HG02870 (cell line): ENCODE results near the gene RHOF.
A peak's percentile ranks its signal among the peaks of the same experiment; 100 is the strongest.
"Not testable (repeated sequence)": the region's sequence is repeated elsewhere in the genome, so short reads cannot be mapped to it uniquely, and the experiment has no call there.

Experiments
- ATAC-seq: cut with Tn5 transposase; IDR thresholded peaks from one replicate; pipeline ENCODE4 v1.9.1; 2021; ENCODE audit warnings: mild to moderate bottlenecking, moderate library complexity; ENCODE audit not compliant: unreplicated experiment

The RHOF gene

GRCh38 chr12:121793838-121794533 is 498 bp upstream of the RHOF start:
- peak; percentile 41 for ATAC-seq

GRCh38 chr12:121792607-121793439 is 665 bp downstream of the RHOF start:
- no peak for ATAC-seq

DNA sequence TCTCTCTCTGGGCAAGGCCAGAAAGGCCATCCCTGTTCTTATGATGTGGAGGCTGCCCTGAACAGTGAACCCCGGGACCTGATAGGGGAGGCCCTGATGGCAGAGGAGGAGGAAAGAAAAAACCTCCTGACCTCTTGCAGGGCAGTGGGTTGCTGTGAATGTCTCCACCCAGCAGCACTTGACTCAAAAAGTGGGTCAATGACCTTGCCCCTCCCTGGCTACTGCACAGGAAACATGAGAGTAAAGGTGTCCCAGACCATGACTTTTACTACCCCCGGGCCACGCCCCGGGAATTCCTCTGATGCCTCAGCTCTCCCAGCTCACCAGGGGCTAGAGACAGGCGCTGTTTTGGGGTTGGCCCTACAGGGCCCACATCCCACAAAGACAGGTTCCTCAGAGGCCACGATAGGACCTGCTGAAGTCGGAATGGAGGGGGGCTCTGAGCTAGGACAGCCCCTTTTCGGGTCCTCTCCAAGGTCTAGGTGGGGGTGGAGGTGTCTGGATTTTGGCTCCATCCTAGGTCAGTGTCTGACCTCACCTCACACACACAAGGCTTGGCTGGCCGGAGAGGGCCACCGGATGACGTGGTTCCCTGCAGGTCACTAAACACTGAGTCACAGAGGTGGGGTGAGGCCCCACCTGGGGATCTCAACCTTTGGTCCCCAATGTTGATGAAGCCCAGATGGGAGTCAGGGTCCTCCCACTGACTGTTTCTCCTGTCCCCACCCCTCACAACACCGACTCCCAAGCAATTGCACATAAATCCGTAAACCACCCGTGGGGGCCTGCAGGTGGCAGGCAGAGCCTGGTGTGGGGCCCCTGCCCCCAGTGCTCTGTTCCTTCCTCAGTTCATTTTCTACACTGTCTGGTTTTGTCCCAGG is 1.6 kb downstream of the RHOF start:
- ATAC-seq: no peak

- not testable (repeated sequence) for ATAC-seq
These were observed 2.7 kb downstream of the RHOF start for GRCh38 chr12:121790785-121791184.

GRCh38 chr12:121789800-121790728 is 3.4 kb downstream of the RHOF start:
- peak; percentile 37 for ATAC-seq

DNA sequence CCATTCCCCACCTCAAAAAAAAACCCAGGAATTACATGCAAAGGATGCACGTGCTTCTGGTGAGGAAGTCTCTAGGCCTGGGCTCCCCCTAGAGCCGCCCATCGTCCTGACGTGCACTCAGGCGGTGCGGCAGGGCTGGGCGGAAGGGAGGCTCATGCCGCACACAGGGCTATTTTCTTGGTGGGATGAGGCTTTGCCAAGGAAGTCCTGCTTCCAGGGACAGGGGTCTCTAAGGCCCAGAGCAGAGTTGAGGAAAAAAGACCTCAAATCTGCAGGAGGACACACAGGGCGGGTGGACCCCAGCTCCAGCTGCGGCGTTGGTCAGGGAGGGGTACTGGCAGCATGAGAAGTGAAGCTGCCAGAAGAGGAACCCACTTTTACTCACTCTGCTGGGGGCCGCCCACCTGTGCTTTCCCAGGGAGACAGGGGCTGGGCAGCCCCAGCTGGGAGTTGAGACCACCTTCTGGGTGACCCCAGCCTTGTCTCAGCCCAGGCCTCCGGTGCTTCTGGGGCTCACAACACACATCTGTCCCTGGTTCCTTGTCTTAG is 4.2 kb downstream of the RHOF start:
- ATAC-seq: no peak

DNA sequence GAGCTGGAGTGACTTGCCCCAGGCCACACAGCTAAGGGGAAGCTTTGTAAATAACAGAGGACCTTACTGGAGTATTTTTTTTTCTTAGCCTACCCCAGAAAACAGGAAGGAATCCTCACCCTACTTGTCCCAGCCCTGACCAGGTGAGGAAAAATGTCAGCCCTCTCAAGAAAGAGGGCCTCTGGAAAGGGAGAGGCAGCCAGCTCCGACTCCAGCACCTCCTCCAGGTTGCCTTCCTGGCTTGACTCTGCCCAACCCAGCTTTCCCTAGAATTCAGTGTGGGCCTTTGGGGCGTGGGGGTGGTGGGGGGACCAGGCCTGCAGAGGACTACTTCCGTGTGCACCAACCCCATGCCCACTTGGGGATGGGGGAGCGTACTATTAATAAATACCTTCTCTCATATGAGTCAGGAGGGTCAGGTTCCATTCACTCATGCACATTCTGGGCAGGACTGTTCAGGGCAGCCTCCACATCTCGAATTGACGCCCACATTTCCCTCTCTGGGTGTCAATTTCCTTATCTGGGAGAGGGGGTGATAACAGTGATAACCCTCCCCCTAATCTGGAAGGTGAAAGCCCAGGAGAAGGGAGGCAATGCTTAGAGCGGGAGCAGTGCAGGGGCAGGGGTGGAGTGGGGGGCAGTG is 5.2 kb downstream of the RHOF start:
- ATAC-seq: no peak

- no peak for ATAC-seq
These were observed 6.1 kb downstream of the RHOF start for GRCh38 chr12:121787063-121788025.

- ATAC-seq: no peak
These were observed 7.1 kb downstream of the RHOF start for GRCh38 chr12:121786440-121786825.

DNA sequence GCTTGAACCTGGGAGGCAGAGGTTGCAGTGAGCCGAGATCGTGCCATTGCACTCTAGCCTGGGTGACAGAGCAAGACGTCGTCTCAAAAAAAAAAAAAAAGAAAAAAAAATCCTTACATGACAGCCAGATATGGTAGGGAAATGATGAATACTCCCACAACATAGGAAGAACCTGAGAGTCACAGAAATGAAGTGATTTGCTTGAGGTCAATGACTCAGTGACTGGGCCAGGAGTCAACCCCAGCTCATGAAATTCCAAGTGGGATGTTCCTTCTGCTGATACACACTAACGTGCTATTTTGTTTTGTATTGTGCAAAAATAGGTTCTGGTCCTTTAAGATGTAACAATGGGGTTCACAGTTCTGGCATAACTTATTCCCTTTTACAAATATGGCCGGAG is 9.0 kb downstream of the RHOF start:
- ATAC-seq: no peak

GRCh38 chr12:121783766-121784165 is 9.7 kb downstream of the RHOF start:
- ATAC-seq: no peak

GRCh38 chr12:121781998-121782979 is 11.2 kb downstream of the RHOF start:
- ATAC-seq: peak; percentile 59

GRCh38 chr12:121781484-121781997 is 11.9 kb downstream of the RHOF start:
- ATAC-seq: peak; percentile 19

GRCh38 chr12:121780429-121780828 is 13.1 kb downstream of the RHOF start:
- no peak for ATAC-seq

- ATAC-seq: no peak
These were observed 14.0 kb downstream of the RHOF start for GRCh38 chr12:121779422-121779895.

DNA sequence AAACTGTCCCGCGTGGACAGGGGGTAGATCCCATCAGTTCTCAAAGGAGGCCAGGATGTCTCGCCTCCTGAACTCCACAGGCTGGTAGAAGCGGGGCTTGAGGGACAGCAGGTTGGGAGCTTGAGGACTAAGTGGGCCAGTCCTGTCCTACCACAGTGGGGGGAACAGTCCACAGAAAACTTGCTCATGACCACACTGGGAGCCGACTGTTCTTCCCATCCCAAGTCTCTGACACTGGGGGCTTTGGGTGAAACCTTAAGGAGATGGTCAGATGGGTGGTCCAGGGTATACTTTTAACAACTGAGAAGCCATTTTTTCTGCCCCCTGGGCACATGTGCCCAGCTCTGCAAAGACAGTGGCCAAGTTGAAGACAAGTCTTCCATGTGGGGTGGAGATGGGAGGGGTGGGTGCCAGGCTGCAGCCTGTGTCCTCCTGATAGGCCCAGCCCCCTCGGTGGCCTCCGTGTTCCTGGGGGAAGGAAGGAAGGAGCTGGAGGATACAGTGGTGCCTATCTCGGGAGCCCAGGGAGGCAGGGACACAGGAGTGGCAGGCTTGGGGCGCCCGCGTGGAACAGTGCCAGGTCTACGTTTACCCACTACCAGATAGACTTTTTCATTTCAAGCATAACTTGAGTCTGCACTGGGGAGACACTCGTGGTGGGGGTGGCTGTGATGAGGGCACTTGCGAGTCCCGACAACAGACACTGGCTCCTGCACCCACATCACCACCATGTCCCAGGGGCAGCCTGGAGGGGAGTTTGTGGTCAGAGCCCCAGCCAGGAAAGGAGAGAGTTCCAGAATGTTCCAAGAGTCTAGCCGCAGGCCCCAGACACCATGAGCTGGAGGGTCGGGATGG is 14.7 kb downstream of the RHOF start:
- no peak for ATAC-seq
